GM04503 (cell line): Measurements from ENCODE around the gene ZBTB12.
"Not testable (repeated sequence)": the region's sequence is repeated elsewhere in the genome, so short reads cannot be mapped to it uniquely, and the experiment has no call there.

Experiments used
- DNase-seq: peaks from one replicate; pipeline ENCODE4 v3.0.0-alpha.2; 2012; ENCODE audit warnings: low read depth

ZBTB12 gene

GRCh38 chr6:31901953-31902643 is at the start of gene ZBTB12:
ZBTB12 (minus strand) TSS chr6:31902086; CDS start chr6:31901305, 781 bp downstream.
- peak; percentile 57 for DNase-seq

GRCh38 chr6:31949926-31950548 is 48.2 kb upstream of the ZBTB12 start:
- DNase-seq = no peak

- DNase-seq = no peak
These were observed 47.0 kb upstream of the ZBTB12 start for GRCh38 chr6:31948753-31949413.

GRCh38 chr6:31948306-31948705 is 46.4 kb upstream of the ZBTB12 start:
- DNase-seq = no peak

GRCh38 chr6:31947864-31948263 is 46.0 kb upstream of the ZBTB12 start:
- DNase-seq = no peak

- DNase-seq = no peak
These were observed 45.3 kb upstream of the ZBTB12 start for GRCh38 chr6:31947070-31947675.

- DNase-seq = no peak
These were observed 44.5 kb upstream of the ZBTB12 start for GRCh38 chr6:31946370-31946885.

GRCh38 chr6:31945507-31946369 is 43.9 kb upstream of the ZBTB12 start, which contains the start of gene CFB:
CFB (plus strand) TSS chr6:31946095; CDS start chr6:31946222, 127 bp downstream.
- DNase-seq = peak; percentile 65

GRCh38 chr6:31945154-31945506 is 43.2 kb upstream of the ZBTB12 start:
- DNase-seq = no peak

GRCh38 chr6:31943742-31944141 is 41.9 kb upstream of the ZBTB12 start:
- DNase-seq = no peak

GRCh38 chr6:31940256-31940664 is 38.4 kb upstream of the ZBTB12 start:
- DNase-seq = no peak

GRCh38 chr6:31935823-31936222 is 33.9 kb upstream of the ZBTB12 start:
- no peak for DNase-seq

- no peak for DNase-seq
These were observed 33.1 kb upstream of the ZBTB12 start for GRCh38 chr6:31935021-31935420.

GRCh38 chr6:31933537-31933936 is 31.7 kb upstream of the ZBTB12 start:
- DNase-seq = no peak

GRCh38 chr6:31932137-31932536 is 30.3 kb upstream of the ZBTB12 start:
- not testable (repeated sequence) for DNase-seq

GRCh38 chr6:31930962-31931361 is 29.1 kb upstream of the ZBTB12 start:
- no peak for DNase-seq

GRCh38 chr6:31928672-31928939 is 26.7 kb upstream of the ZBTB12 start:
- no peak for DNase-seq

GRCh38 chr6:31927863-31928671 is 26.2 kb upstream of the ZBTB12 start:
- no peak for DNase-seq

GRCh38 chr6:31927242-31927862 is 25.5 kb upstream of the ZBTB12 start, which contains the start of gene C2:
C2 (plus strand) TSS chr6:31927717; CDS start chr6:31927753, 36 bp downstream.
- no peak for DNase-seq

GRCh38 chr6:31922942-31923341 is 21.1 kb upstream of the ZBTB12 start:
- no peak for DNase-seq
